K562 (cell line): ENCODE measurements around the gene INSM1. TPM values are rescaled to one million over a fixed set of nuclear protein-coding genes. Genes with fewer than 3 reads are reported as not detected.

ENCODE experiments used
- ATAC-seq: fragments of 200-7000 bp; cut with Tn5 transposase; 3 replicates; pipeline ENCODE4 v1.9.1; 2020; ENCODE audit warnings: moderate library complexity
- BruUV-seq: library from RNA; stranded (reverse); fragments of 400-500 nt; replicated peaks from 2 replicates; lab custom pipeline; 2021; lab: Mats Ljungman, UMichigan
- CTCF ChIA-PET: fragments of 300-600 bp; formaldehyde crosslinking; extraction: SDS; loops from one replicate; lab custom pipeline; 2021; ENCODE audit warnings: low intra/inter-chr PET ratio; lab: Yijun Ruan, JAX
- POLR2A ChIA-PET: fragments of 300-600, 350-650 bp; sonication (Branson Sonifier 250); formaldehyde crosslinking; extraction: SDS; loops from one replicate; lab custom pipeline; 2021; ENCODE audit warnings: antibody characterized with exemption, inconsistent platforms; lab: Yijun Ruan, JAX
- DNase-seq, 4 experiments: peaks; one replicate each; pipeline versions ENCODE4 v3.0.0 to v3.0.0-alpha.2; 2011 to 2018; ENCODE audit warnings: low spot score in 3 of 4, mixed read lengths in 3 of 4; ENCODE audit errors: extremely low read depth in 1 of 4
- FAIRE-seq: peaks from 2 replicates; lab custom pipeline; 2011; peaks lifted over from hg19 to GRCh38; lab: Jason Lieb, UNC
- H2AFZ ChIP-seq: 2 replicates; pipeline ENCODE4 v1.6.0; 2011; ENCODE audit warnings: low read depth, low read length, control low read depth, inconsistent platforms
- H3K27ac ChIP-seq: fragments of 200-600 bp; 3 replicates; pipeline ENCODE4 v1.8.0; 2011; ENCODE audit warnings: low read depth, mild to moderate bottlenecking, control low read depth, inconsistent platforms, low read length, moderate library complexity, mixed read lengths; ENCODE audit errors: extremely low read depth
- H3K27me3 ChIP-seq, 2 experiments: fragments of 300-600 bp in 1 of 2; 2 replicates in 1 of 2; 3 replicates in 1 of 2; pipeline versions ENCODE4 v1.6.0 to v1.8.0; 2011; ENCODE audit warnings: inconsistent platforms in 2 of 2, low read length in 2 of 2, mild to moderate bottlenecking in 1 of 2, mixed read lengths in 1 of 2, moderate library complexity in 1 of 2; ENCODE audit not compliant: control insufficient read depth in 2 of 2, insufficient read depth in 2 of 2
- H3K36me3 ChIP-seq: fragments of 300-600 bp; 3 replicates; pipeline ENCODE4 v1.8.0; 2011; ENCODE audit warnings: mild to moderate bottlenecking, low read length, inconsistent platforms; ENCODE audit not compliant: control insufficient read depth, insufficient read depth
- H3K4me1 ChIP-seq, 2 experiments: fragments of 200-600 bp in 1 of 2; replicated peaks in 1 of 2; 2 replicates in 1 of 2; 3 replicates in 1 of 2; pipeline versions ENCODE4 v1.5.1 to v1.8.0; 2011; ENCODE audit warnings: inconsistent platforms in 2 of 2, low read length in 2 of 2, mild to moderate bottlenecking in 1 of 2, mixed read lengths in 1 of 2, moderate library complexity in 1 of 2; ENCODE audit not compliant: control insufficient read depth in 2 of 2, insufficient read depth in 2 of 2
- H3K4me2 ChIP-seq: 2 replicates; pipeline ENCODE4 v1.6.1; 2011; ENCODE audit warnings: low read length, control low read depth, inconsistent platforms, mixed read lengths; ENCODE audit not compliant: insufficient read depth
- H3K4me3 ChIP-seq: fragments of 200-600 bp; sonication (generic), shearing (Covaris generic); 2 replicates; pipeline ENCODE4 v1.5.1; 2016; ENCODE audit warnings: control low read depth, inconsistent platforms
- H3K79me2 ChIP-seq: fragments of 200-600 bp; 3 replicates; pipeline ENCODE4 v1.8.0; 2011; ENCODE audit warnings: low read length, inconsistent platforms; ENCODE audit not compliant: control insufficient read depth, insufficient read depth
- H3K9ac ChIP-seq, 2 experiments: 2 replicates each; pipeline versions ENCODE4 v1.6.0 to v1.6.1; 2011; ENCODE audit warnings: low read depth in 2 of 2, low read length in 2 of 2, control low read depth in 1 of 2, inconsistent platforms in 1 of 2, mild to moderate bottlenecking in 1 of 2, mixed read lengths in 1 of 2; ENCODE audit not compliant: insufficient read depth in 1 of 2
- H3K9me1 ChIP-seq: one replicate; pipeline ENCODE4 v1.6.0; 2011; ENCODE audit warnings: inconsistent platforms, mild to moderate bottlenecking, low read length, moderate library complexity; ENCODE audit not compliant: control insufficient read depth, insufficient read depth
- H3K9me3 ChIP-seq: replicated peaks from 2 replicates; pipeline ENCODE4 v1.5.1; 2011; ENCODE audit warnings: low read depth, low read length, inconsistent platforms; ENCODE audit not compliant: control insufficient read depth, insufficient read depth
- H4K20me1 ChIP-seq: replicated peaks from 2 replicates; pipeline ENCODE4 v1.6.1; 2011; ENCODE audit warnings: low read length, inconsistent platforms, mixed read lengths; ENCODE audit not compliant: control insufficient read depth, insufficient read depth
- CSDE1 ChIP-seq, 2 experiments: fragments of 450-650 bp; IDR thresholded peaks; 2 replicates each; pipeline ENCODE4 v1.6.1; 2016; ENCODE audit warnings: mild to moderate bottlenecking in 1 of 2
- CXXC5 ChIP-seq: fragments of 250-450 bp; sonication (Bioruptor Pico); IDR thresholded peaks from 2 replicates; pipeline ENCODE4 v1.8.0; 2022; ENCODE audit warnings: inconsistent platforms, mild to moderate bottlenecking, moderate library complexity
- FOSL1 ChIP-seq: fragments of 200-800 bp; sonication (Bioruptor generic); conservative IDR thresholded peaks from 2 replicates; pipeline ENCODE4 v1.6.1; 2016; ENCODE audit warnings: missing genetic modification characterization, missing compliant biosample characterization
- FOXJ3 ChIP-seq: sonication (generic); formaldehyde crosslinking; IDR thresholded peaks from 2 replicates; pipeline ENCODE4 v1.4.0; 2020; ENCODE audit warnings: mild to moderate bottlenecking, missing genetic modification reagents
- HDAC1 ChIP-seq, 2 experiments: fragments of 450-650 bp; IDR thresholded peaks; 2 replicates each; pipeline ENCODE4 v1.6.1; 2016 to 2017; ENCODE audit warnings: inconsistent platforms in 1 of 2, mild to moderate bottlenecking in 1 of 2, moderate library complexity in 1 of 2
- KLF1 ChIP-seq: fragments of 450-650 bp; IDR thresholded peaks from 2 replicates; pipeline ENCODE4 v1.6.1; 2016; ENCODE audit warnings: missing genetic modification characterization, missing compliant biosample characterization
- SMC3 ChIP-seq: conservative IDR thresholded peaks from 2 replicates; pipeline ENCODE4 v1.6.1; 2011; ENCODE audit warnings: low read depth, low read length, improper control_type of control experiment; ENCODE audit not compliant: insufficient read depth
- SRSF7 ChIP-seq: fragments of 200-400 bp; formaldehyde crosslinking; optimal IDR thresholded peaks from 2 replicates; pipeline ENCODE3; 2017; ENCODE audit warnings: mild to moderate bottlenecking, low read depth, low read length
- TCFL5 ChIP-seq: fragments of 250-450 bp; sonication (Bioruptor Pico); conservative IDR thresholded peaks from 2 replicates; pipeline ENCODE4 v1.6.1; 2021; ENCODE audit warnings: mild to moderate bottlenecking, moderate library complexity, matching md5 sums
- TGIF2 ChIP-seq: sonication (generic); formaldehyde crosslinking; IDR thresholded peaks from 2 replicates; pipeline ENCODE4 v1.8.1; 2022; ENCODE audit warnings: mild to moderate bottlenecking, missing genetic modification reagents, moderate library complexity
- ZBTB1 ChIP-seq: sonication (generic); formaldehyde crosslinking; IDR thresholded peaks from 2 replicates; pipeline ENCODE4 v1.8.1; 2023; ENCODE audit warnings: missing genetic modification reagents, low read depth, mild to moderate bottlenecking, borderline replicate concordance
- ZNF146 ChIP-seq: IDR thresholded peaks from one replicate; pipeline ENCODE4 v1.6.1; 2018; ENCODE audit warnings: missing compliant biosample characterization; ENCODE audit not compliant: unreplicated experiment
- ZNF780A ChIP-seq: fragments of 250-450 bp; sonication (Bioruptor Pico); IDR thresholded peaks from 2 replicates; pipeline ENCODE4 v1.5.0; 2021; ENCODE audit warnings: mild to moderate bottlenecking
- WGBS: fragments of 100-300 bp; shearing (Covaris generic); methylation state at CpG from one replicate; pipeline ENCODE4 v1.1.6; 2016; ENCODE audit warnings: low coverage, mixed read lengths; ENCODE audit not compliant: insufficient coverage; ENCODE audit errors: missing lambda C conversion rate; 5-methylcytosine and 5-hydroxymethylcytosine counted together
- in situ Hi-C: fragments of 300-500 bp; cut with MboI; formaldehyde crosslinking; loops from 4 replicates; pipeline ENCODE4 v1.15.0; 2018; ENCODE audit warnings: inconsistent platforms, mixed read lengths
- intact Hi-C: fragments of 100-400 bp; cut with micrococcal nuclease; formaldehyde crosslinking; loops from 2 replicates; pipeline ENCODE4 v1.14.2; 2022
- polyA plus RNA-seq, 8 experiments: library from polyadenylated mRNA; depleted of rRNA in 4 of 8; stranded (reverse) in 5 of 8; unstranded in 3 of 8; fragments of >200 nt; fragmentation: Nextera tagmentation in 2 of 8; fragmentation: Illumina TruSeq in 1 of 8; extraction: Ambion mirVana in 2 of 8; extraction: Trizol in 1 of 8; gene quantifications; 2 replicates each; pipeline versions ENCODE4 v1.2.1 to v1.2.3, GENCODE V29; 2011 to 2014; ENCODE audit warnings: inconsistent platforms in 1 of 8, missing spikeins in 1 of 8
- total RNA-seq, 7 experiments: library from RNA; depleted of rRNA in 6 of 7; stranded (reverse); fragments of >200 nt in 6 of 7; fragmentation: Illumina TruSeq in 2 of 7; extraction: Trizol in 2 of 7; gene quantifications; 2 replicates each; pipeline versions ENCODE4 v1.2.1 to v1.2.3, GENCODE V29; 2011 to 2021; ENCODE audit warnings: low replicate concordance in 1 of 7

INSM1 gene
- total and polyA plus RNA-seq, 9 of the 15 experiments (the other 6 are each of a cell fraction or from before 2014, with no cell fraction given), result not detected

- H3K27me3 ChIP-seq, result peaks cover 0 to 37% of the 10 kb centered on the region in 2 experiments; a peak in 3 of 5 replicates
- TF ChIP-seq ZNF146, result no peak
- TF ChIP-seq HDAC1 (IDR thresholded peaks at IDR 0.05), result no peak
- TF ChIP-seq ZNF780A (CRISPR knock-in tag), result no peak
- no peak for TF ChIP-seq TCFL5 (CRISPR knock-in tag)
- TF ChIP-seq SRSF7, result no peak
- TF ChIP-seq TGIF2 (CRISPR knock-in tag), result no peak
- no peak for TF ChIP-seq KLF1 (tag)
- TF ChIP-seq FOXJ3, result no peak
- no peak for TF ChIP-seq ZBTB1 (CRISPR knock-in tag)
- TF ChIP-seq CXXC5 (CRISPR knock-in tag), result no peak
- TF ChIP-seq FOSL1 (tag), result no peak
- no peak for TF ChIP-seq SMC3
- TF ChIP-seq CSDE1 (IDR thresholded peaks at IDR 0.05), result no peak
- no peak overlapping the region for H3K27ac ChIP-seq
- no peak overlapping the region for H2AFZ ChIP-seq
- H3K9me3 ChIP-seq, result no peaks in the 10 kb centered on the region
- DNase-seq, result no peak
- no peak overlapping the region for H3K4me3 ChIP-seq
- no peaks in the 10 kb centered on the region for H4K20me1 ChIP-seq
- ChIA-PET POLR2A (interaction anchor here (0.6 kb wide), 1 partner anchor 41 kb away, joined by 3 read pairs; no protein-coding TSS in a partner anchor), CTCF (no interaction called here)
- no peak for FAIRE-seq
- no peak overlapping the region for H3K9ac ChIP-seq
- no peaks in the 10 kb centered on the region for H3K4me1 ChIP-seq
- WGBS, result 1% methylated on average over 9 of the region's 13 CpGs
- intact Hi-C loops, result no loop called here
- no peak for ATAC-seq
- no peak overlapping the region for H3K4me2 ChIP-seq
- H3K79me2 ChIP-seq, result no peaks in the 10 kb centered on the region
- no TSS peak for BruUV-seq
- in situ Hi-C loops, result no loop called here
- H3K36me3 ChIP-seq, result no peaks in the 10 kb centered on the region
- H3K9me1 ChIP-seq, result no peaks in the 10 kb centered on the region
Observed at GRCh38 chr20:20399531-20400500, 31.9 kb downstream of the INSM1 start.
